Right renal pelvis (tissue), 4 donors: ENCODE results near the gene ZNF583. TPM values are rescaled to one million over a fixed set of nuclear protein-coding genes. Genes with fewer than 3 reads are reported as not detected.

Source experiments
- DNase-seq, 4 donors: peaks; one replicate each; pipeline ENCODE4 v3.0.0-alpha.2; 2013; ENCODE audit warnings: low read depth in 4 of 4, low spot score in 3 of 4, missing footprints in 1 of 4
- polyA plus RNA-seq, 4 donors: library from polyadenylated mRNA; unstranded; fragments of 120-200 nt; gene quantifications; one replicate each; pipeline ENCODE4 v1.2.1, GENCODE V29; 2013; ENCODE audit not compliant: insufficient read length in 4 of 4

ZNF583 gene
- 10 to 100 TPM in 3 of 4 donors, 1 to 10 TPM in 1; 7.1 to 11.1 (median 10.7) TPM for polyA plus RNA-seq

GRCh38 chr19:56403764-56404704 lies at the start of gene ZNF583:
ZNF583 (plus strand) TSS chr19:56404332; CDS start chr19:56407115, 2,783 bp downstream.
- DNase-seq = peak; percentile 89 to 94 (median 92)

GRCh38 chr19:56355517-56355916 lies 48.6 kb upstream of the ZNF583 start:
- no peak for DNase-seq

- no peak for DNase-seq
These were observed 47.2 kb upstream of the ZNF583 start for GRCh38 chr19:56356944-56357343.

GRCh38 chr19:56360841-56361240 lies 43.3 kb upstream of the ZNF583 start:
- DNase-seq = no peak

- DNase-seq = peak; percentile 87 to 92 (median 92)
These were observed 36.1 kb upstream of the ZNF583 start for GRCh38 chr19:56367829-56368711.

- DNase-seq = no peak
These were observed 34.1 kb upstream of the ZNF583 start for GRCh38 chr19:56369886-56370676.

GRCh38 chr19:56372281-56372680 lies 31.9 kb upstream of the ZNF583 start:
- DNase-seq = no peak

GRCh38 chr19:56377105-56377924 lies 26.8 kb upstream of the ZNF583 start:
- DNase-seq = no peak

GRCh38 chr19:56383826-56384605 lies 20.1 kb upstream of the ZNF583 start:
- DNase-seq = no peak

GRCh38 chr19:56393119-56394012 lies 10.8 kb upstream of the ZNF583 start, which contains the start of gene ZNF582:
ZNF582 (minus strand) TSS chr19:56393534; CDS start chr19:56391752, 1,782 bp downstream.
- peak; percentile 89 to 96 (median 96) for DNase-seq

GRCh38 chr19:56398809-56399208 lies 5.3 kb upstream of the ZNF583 start:
- no peak for DNase-seq

GRCh38 chr19:56400485-56400884 lies 3.6 kb upstream of the ZNF583 start:
- DNase-seq = no peak

- peak in 1 of 4 donors; percentile 12 for DNase-seq
These were observed 871 bp upstream of the ZNF583 start for GRCh38 chr19:56403261-56403660.

GRCh38 chr19:56404705-56405056 lies 549 bp downstream of the ZNF583 start:
- no peak for DNase-seq

- DNase-seq = no peak
These were observed 930 bp downstream of the ZNF583 start for GRCh38 chr19:56405062-56405461.

GRCh38 chr19:56423276-56423984 lies 19.3 kb downstream of the ZNF583 start:
- DNase-seq = no peak

- DNase-seq = no peak
These were observed 19.8 kb downstream of the ZNF583 start for GRCh38 chr19:56423985-56424353.
